IMR-90 (cell line): Measurements from ENCODE around the gene CCDC137. TPM values are rescaled to one million over a fixed set of nuclear protein-coding genes. Genes with fewer than 3 reads are reported as not detected.

ENCODE experiments used
- ATAC-seq: fragments of 200-7000 bp; cut with Tn5 transposase; 2 replicates; pipeline ENCODE4 v1.9.1; 2020; ENCODE audit warnings: low read depth, mild to moderate bottlenecking, moderate library complexity
- BruUV-seq: library from RNA; stranded (reverse); fragments of 400-500 nt; replicated peaks from 2 replicates; lab custom pipeline; 2021; lab: Mats Ljungman, UMichigan
- CTCF ChIA-PET: fragments of 300-600 bp; formaldehyde crosslinking; extraction: SDS; loops from one replicate; lab custom pipeline; 2021; ENCODE audit warnings: antibody characterized with exemption; lab: Yijun Ruan, JAX
- POLR2A ChIA-PET: fragments of 300-600 bp; sonication (Branson Sonifier 250); formaldehyde crosslinking; loops from one replicate; lab custom pipeline; 2022; ENCODE audit warnings: antibody characterized with exemption; ENCODE audit not compliant: unreplicated experiment; lab: Charles Lee
- DNase-seq: peaks from one replicate; pipeline ENCODE4 v3.0.0; 2013
- H2AFZ ChIP-seq: replicated peaks from 2 replicates; pipeline ENCODE3; 2013; ENCODE audit warnings: low read length, mild to moderate bottlenecking; ENCODE audit not compliant: poor library complexity
- H2AK5ac ChIP-seq: 2 replicates; pipeline ENCODE4 v1.6.1; 2013; ENCODE audit warnings: low read depth, low read length, inconsistent platforms
- H2AK9ac ChIP-seq: replicated peaks from 2 replicates; pipeline ENCODE3; 2013; ENCODE audit warnings: mild to moderate bottlenecking, low read depth, low read length, moderate library complexity; ENCODE audit not compliant: poor library complexity
- H2BK120ac ChIP-seq: 2 replicates; pipeline ENCODE4 v1.6.1; 2013; ENCODE audit warnings: low read depth, low read length, inconsistent platforms
- H2BK15ac ChIP-seq: 3 replicates; pipeline ENCODE4 v1.6.1; 2013; ENCODE audit warnings: low read depth, low read length, inconsistent platforms
- H2BK20ac ChIP-seq: 2 replicates; pipeline ENCODE4 v1.6.1; 2013; ENCODE audit warnings: low read depth, mild to moderate bottlenecking, inconsistent platforms, low read length, moderate library complexity
- H2BK5ac ChIP-seq: 2 replicates; pipeline ENCODE4 v1.6.1; 2013; ENCODE audit warnings: mild to moderate bottlenecking, low read depth, low read length, inconsistent platforms; ENCODE audit not compliant: poor library complexity, severe bottlenecking
- H3K14ac ChIP-seq: replicated peaks from 2 replicates; pipeline ENCODE4 v1.6.1; 2013; ENCODE audit warnings: low read depth, low read length, inconsistent platforms
- H3K18ac ChIP-seq: 2 replicates; pipeline ENCODE4 v1.6.1; 2013; ENCODE audit warnings: low read depth, low read length, control low read depth
- H3K23ac ChIP-seq: 2 replicates; pipeline ENCODE4 v1.6.1; 2013; ENCODE audit warnings: low read depth, low read length, inconsistent platforms
- H3K27ac ChIP-seq: 2 replicates; pipeline ENCODE4 v1.5.1; 2013; ENCODE audit warnings: mild to moderate bottlenecking, control low read depth, low read length; ENCODE audit not compliant: insufficient read depth
- H3K27me3 ChIP-seq: 2 replicates; pipeline ENCODE4 v1.6.1; 2013; ENCODE audit warnings: low read length; ENCODE audit not compliant: control insufficient read depth, insufficient read depth
- H3K36me3 ChIP-seq: 2 replicates; pipeline ENCODE4 v1.6.1; 2013; ENCODE audit warnings: low read length, mixed read lengths; ENCODE audit not compliant: control insufficient read depth, insufficient read depth
- H3K4ac ChIP-seq: 2 replicates; pipeline ENCODE4 v1.6.1; 2013; ENCODE audit warnings: low read depth, low read length, inconsistent platforms
- H3K4me1 ChIP-seq: 2 replicates; pipeline ENCODE4 v1.6.1; 2013; ENCODE audit warnings: low read length, mixed read lengths; ENCODE audit not compliant: control insufficient read depth, insufficient read depth
- H3K4me2 ChIP-seq: 2 replicates; pipeline ENCODE4 v1.6.1; 2013; ENCODE audit warnings: low read depth, mild to moderate bottlenecking, control low read depth, low read length, moderate library complexity
- H3K4me3 ChIP-seq: 2 replicates; pipeline ENCODE4 v1.5.1; 2013; ENCODE audit warnings: low read depth, mild to moderate bottlenecking, control low read depth, low read length, moderate library complexity; ENCODE audit not compliant: insufficient read depth
- H3K56ac ChIP-seq: 2 replicates; pipeline ENCODE4 v1.6.1; 2013; ENCODE audit warnings: low read length, inconsistent platforms; ENCODE audit not compliant: insufficient read depth; ENCODE audit errors: extremely low read depth
- H3K79me1 ChIP-seq, 2 experiments: 2 replicates each; pipeline ENCODE4 v1.6.1; 2013; ENCODE audit warnings: low read length in 2 of 2, inconsistent platforms in 1 of 2, low read depth in 1 of 2
- H3K9ac ChIP-seq: 2 replicates; pipeline ENCODE4 v1.6.1; 2013; ENCODE audit warnings: low read depth, low read length, control low read depth
- H3K9me1 ChIP-seq: 2 replicates; pipeline ENCODE4 v1.6.1; 2013; ENCODE audit warnings: low read length, inconsistent platforms; ENCODE audit not compliant: insufficient read depth
- H3K9me3 ChIP-seq: 2 replicates; pipeline ENCODE4 v1.6.1; 2013; ENCODE audit warnings: low read length; ENCODE audit not compliant: control insufficient read depth, insufficient read depth
- H4K20me1 ChIP-seq: 2 replicates; pipeline ENCODE4 v1.6.1; 2013; ENCODE audit warnings: low read length, inconsistent platforms; ENCODE audit not compliant: insufficient read depth
- H4K5ac ChIP-seq: 2 replicates; pipeline ENCODE4 v1.6.1; 2013; ENCODE audit warnings: mild to moderate bottlenecking, low read depth, low read length, control low read depth
- H4K8ac ChIP-seq, 2 experiments: 2 replicates each; pipeline ENCODE4 v1.6.1; 2013; ENCODE audit warnings: low read depth in 2 of 2, low read length in 2 of 2, control low read depth in 1 of 2, inconsistent platforms in 1 of 2
- H4K91ac ChIP-seq: 2 replicates; pipeline ENCODE4 v1.6.1; 2013; ENCODE audit warnings: low read depth, low read length, inconsistent platforms; ENCODE audit not compliant: insufficient read depth
- MXI1 ChIP-seq: IDR thresholded peaks from 2 replicates; pipeline ENCODE4 v1.6.1; 2012; ENCODE audit warnings: low read depth, mild to moderate bottlenecking, low read length, moderate library complexity, borderline replicate concordance
- POLR2A ChIP-seq: IDR thresholded peaks from 2 replicates; pipeline ENCODE4 v1.6.1; 2012; ENCODE audit warnings: mild to moderate bottlenecking, low read depth, low read length
- RAD21 ChIP-seq: IDR thresholded peaks from 2 replicates; pipeline ENCODE4 v1.6.1; 2012; ENCODE audit warnings: low read length, improper control_type of control experiment
- SMC3 ChIP-seq: fragments of 150-350 bp; IDR thresholded peaks from 2 replicates; pipeline ENCODE4 v1.6.1; 2016; ENCODE audit warnings: low read depth, mild to moderate bottlenecking, antibody characterized with exemption, low read length, moderate library complexity
- WGBS, 2 experiments: methylation state at CpG; one replicate each; pipeline versions ENCODE4 v1.1.5 to v1.1.7; 2013; ENCODE audit warnings: missing lambda C conversion rate in 2 of 2; ENCODE audit not compliant: insufficient read length in 1 of 2; ENCODE audit errors: extremely low coverage in 2 of 2; 5-methylcytosine and 5-hydroxymethylcytosine counted together
- dilution Hi-C: fragments of 300-500 bp; cut with HindIII; formaldehyde crosslinking; loops from one replicate; pipeline ENCODE4 v1.14.3; 2018; ENCODE audit warnings: low sequenced_read_pairs; ENCODE audit not compliant: unreplicated experiment
- in situ Hi-C: fragments of 300-500 bp; cut with MboI; formaldehyde crosslinking; loops from 3 replicates; pipeline ENCODE4 v1.14.3; 2019; ENCODE audit warnings: low sequenced_read_pairs, inconsistent platforms, mixed read lengths
- intact Hi-C: fragments of 100-400 bp; cut with micrococcal nuclease; formaldehyde crosslinking; loops from 2 replicates; pipeline ENCODE4 v1.10.0; 2022
- polyA plus RNA-seq, 3 experiments: library from polyadenylated mRNA; depleted of rRNA; stranded (reverse); fragments of >200 nt; gene quantifications; 2 replicates each; pipeline ENCODE4 v1.2.3, GENCODE V29; 2012; ENCODE audit warnings: low replicate concordance in 1 of 3
- total RNA-seq: library from RNA; depleted of rRNA; stranded (reverse); fragments of >200 nt; gene quantifications from 2 replicates; pipeline ENCODE4 v1.2.3, GENCODE V29; 2012

Gene CCDC137
- total and polyA plus RNA-seq, 2 of the 4 experiments (the other 2 are of a cell fraction): 7.5 to 18.4 TPM

- Histone ChIP-seq H3K27ac (no peak overlapping the region), H3K56ac (no peak overlapping the region), H3K9me1 (no peaks in the 10 kb centered on the region), H3K4me2 (no peak overlapping the region), H3K4me1 (no peaks in the 10 kb centered on the region), H3K27me3 (no peaks in the 10 kb centered on the region), H3K36me3 (peaks cover 95% of the 10 kb centered on the region), H3K4ac (no peak overlapping the region), H3K18ac (no peak overlapping the region), H3K23ac (no peak overlapping the region), H4K91ac (no peak overlapping the region), H2BK5ac (no peak overlapping the region), H4K8ac (no peak overlapping the region), H4K20me1 (peaks cover 81% of the 10 kb centered on the region), H3K79me1 (peaks cover 8 to 49% of the 10 kb centered on the region in 2 experiments), H3K9me3 (no peaks in the 10 kb centered on the region), H3K4me3 (no peak overlapping the region), H3K9ac (no peak overlapping the region), H4K5ac (no peak overlapping the region), H2AK9ac (no peak overlapping the region), H2BK120ac (no peak overlapping the region), H2BK20ac (no peak overlapping the region), H3K14ac (no peak overlapping the region), H2AK5ac (no peak overlapping the region), H2BK15ac (no peak overlapping the region), H2AFZ (no peak overlapping the region)
- DNase-seq (no peak), ATAC-seq (no peak)
- in situ Hi-C loops: no loop called here
- intact Hi-C loops: no loop called here
- 100% methylated on average over 5 of the region's 18 CpGs; no CpG with 5 or more reads in 1 of the 2 experiments for WGBS, 2 experiments
- ChIA-PET POLR2A (no interaction called here), CTCF (no interaction called here)
- dilution Hi-C loops: no loop called here
- no TSS peak for BruUV-seq
- TF ChIP-seq RAD21 (no peak), MXI1 (no peak), SMC3 (no peak), POLR2A (no peak)
Observed at GRCh38 chr17:81691196-81691595, 24.7 kb downstream of the CCDC137 start.
